SK-N-SH (cell line): Measurements from ENCODE around the gene NOTCH4. TPM values are rescaled to one million over a fixed set of nuclear protein-coding genes. Genes with fewer than 3 reads are reported as not detected.

Source experiments
- CTCF ChIA-PET: fragments of 300-600, 350-600 bp; formaldehyde crosslinking; extraction: SDS; loops from one replicate; lab custom pipeline; 2021; lab: Yijun Ruan, JAX
- POLR2A ChIA-PET: fragments of 350-600 bp; sonication (Branson Sonifier 250); formaldehyde crosslinking; extraction: SDS; loops from one replicate; lab custom pipeline; 2020; ENCODE audit warnings: antibody characterized with exemption, inconsistent platforms; lab: Yijun Ruan, JAX
- DNase-seq: peaks from one replicate; pipeline ENCODE4 v3.0.0; 2012
- H2AFZ ChIP-seq: fragments of 200-600 bp; sonication (generic); 2 replicates; pipeline ENCODE4 v1.8.1; 2016; ENCODE audit warnings: antibody characterized with exemption, mild to moderate bottlenecking, low read depth
- H3F3A ChIP-seq: fragments of 200-600 bp; sonication (generic); replicated peaks from 2 replicates; pipeline ENCODE3; 2016; ENCODE audit warnings: antibody characterized with exemption, mild to moderate bottlenecking; ENCODE audit not compliant: insufficient read depth
- H3K27ac ChIP-seq, 2 experiments: fragments of 200-500 bp in 1 of 2; fragments of 200-600 bp in 1 of 2; sonication (Bioruptor generic) in 1 of 2; sonication (generic), shearing (Covaris generic) in 1 of 2; 2 replicates each; pipeline versions ENCODE4 v1.5.1 to v1.6.1; 2014 to 2016; ENCODE audit warnings: low read depth in 2 of 2, inconsistent platforms in 1 of 2, low read length in 1 of 2, mild to moderate bottlenecking in 1 of 2, mixed read lengths in 1 of 2
- H3K27me3 ChIP-seq: fragments of 200-600 bp; sonication (generic), shearing (Covaris generic); 2 replicates; pipeline ENCODE4 v1.6.1; 2016; ENCODE audit warnings: mixed run types; ENCODE audit not compliant: insufficient read depth
- H3K36me3 ChIP-seq, 2 experiments: fragments of 200-500 bp in 1 of 2; fragments of 200-600 bp in 1 of 2; sonication (Bioruptor generic) in 1 of 2; sonication (generic) in 1 of 2; replicated peaks in 1 of 2; 2 replicates each; pipeline versions ENCODE3 to v1.5.1; 2014 to 2016; ENCODE audit warnings: low read length in 1 of 2, mild to moderate bottlenecking in 1 of 2; ENCODE audit not compliant: insufficient read depth in 2 of 2, control insufficient read depth in 1 of 2
- H3K4me1 ChIP-seq, 2 experiments: fragments of 200-500 bp in 1 of 2; fragments of 200-600 bp in 1 of 2; sonication (Bioruptor generic) in 1 of 2; sonication (generic), shearing (Covaris generic) in 1 of 2; 2 replicates each; pipeline versions ENCODE4 v1.5.1 to v1.6.1; 2014 to 2016; ENCODE audit warnings: low read depth in 1 of 2, low read length in 1 of 2, mixed run types in 1 of 2; ENCODE audit not compliant: insufficient read depth in 2 of 2, control insufficient read depth in 1 of 2
- H3K4me2 ChIP-seq: fragments of 200-600 bp; sonication (generic), shearing (Covaris generic); 2 replicates; pipeline ENCODE4 v1.6.1; 2017; ENCODE audit warnings: mixed run types
- H3K4me3 ChIP-seq, 2 experiments: fragments of 200-500 bp in 1 of 2; fragments of 200-600 bp in 1 of 2; sonication (Bioruptor generic) in 1 of 2; sonication (generic), shearing (Covaris generic) in 1 of 2; 2 replicates each; pipeline versions ENCODE4 v1.5.1 to v1.8.1; 2014 to 2016; ENCODE audit warnings: low read depth in 2 of 2, inconsistent platforms in 1 of 2, low read length in 1 of 2, mild to moderate bottlenecking in 1 of 2, mixed read lengths in 1 of 2, moderate library complexity in 1 of 2
- H3K79me2 ChIP-seq: fragments of 200-600 bp; sonication (generic); 2 replicates; pipeline ENCODE4 v1.8.1; 2017; ENCODE audit warnings: mild to moderate bottlenecking; ENCODE audit not compliant: insufficient read depth
- H3K9ac ChIP-seq: fragments of 200-600 bp; sonication (generic); 2 replicates; pipeline ENCODE4 v1.6.1; 2017; ENCODE audit warnings: mixed run types
- H3K9me2 ChIP-seq: fragments of 200-600 bp; sonication (generic); 2 replicates; pipeline ENCODE4 v1.6.1; 2017; ENCODE audit warnings: mixed run types
- H3K9me3 ChIP-seq: fragments of 200-600 bp; sonication (generic); 2 replicates; pipeline ENCODE4 v1.6.1; 2017; ENCODE audit warnings: mixed run types, mild to moderate bottlenecking, moderate library complexity
- H4K20me1 ChIP-seq: fragments of 200-600 bp; sonication (generic); 2 replicates; pipeline ENCODE4 v1.6.1; 2017; ENCODE audit warnings: mild to moderate bottlenecking, mixed run types; ENCODE audit not compliant: insufficient read depth
- CTCF ChIP-seq: fragments of 200-600 bp; sonication (generic); IDR thresholded peaks from 2 replicates; pipeline ENCODE4 v1.6.1; 2017; ENCODE audit warnings: antibody characterized with exemption, mild to moderate bottlenecking, moderate library complexity
- EZH2phosphoT487 ChIP-seq: fragments of 200-600 bp; sonication (generic); IDR thresholded peaks from 2 replicates; pipeline ENCODE4 v1.6.1; 2017; ENCODE audit warnings: low read depth, mixed run types, mild to moderate bottlenecking, antibody characterized with exemption, moderate library complexity, borderline replicate concordance
- MAX ChIP-seq: IDR thresholded peaks from 2 replicates; pipeline ENCODE4 v1.4.0; 2012; ENCODE audit warnings: low read depth
- MXI1 ChIP-seq: IDR thresholded peaks from 2 replicates; pipeline ENCODE4 v1.6.1; 2012; ENCODE audit warnings: mild to moderate bottlenecking, low read depth, low read length, improper control_type of control experiment
- RAD21 ChIP-seq: IDR thresholded peaks from 2 replicates; pipeline ENCODE4 v1.6.1; 2012; ENCODE audit warnings: mild to moderate bottlenecking, low read length
- RCOR1 ChIP-seq: fragments of 150-350 bp; IDR thresholded peaks from 2 replicates; pipeline ENCODE4 v1.6.1; 2017; ENCODE audit warnings: antibody characterized with exemption, low read length
- RXRA ChIP-seq: IDR thresholded peaks from 2 replicates; pipeline ENCODE4 v1.4.0; 2012; ENCODE audit warnings: low read depth, mild to moderate bottlenecking, borderline replicate concordance
- SIN3A ChIP-seq: IDR thresholded peaks from 2 replicates; pipeline ENCODE4 v1.6.1; 2012; ENCODE audit warnings: low read depth, mild to moderate bottlenecking, low read length, moderate library complexity, borderline replicate concordance
- SMC3 ChIP-seq: IDR thresholded peaks from 2 replicates; pipeline ENCODE4 v1.6.1; 2012; ENCODE audit warnings: low read depth, low read length, improper control_type of control experiment
- WGBS: methylation state at CpG from one replicate; pipeline ENCODE4 v1.1.6; 2017; ENCODE audit warnings: low lambda C conversion rate; 5-methylcytosine and 5-hydroxymethylcytosine counted together
- polyA plus RNA-seq, 3 experiments: library from polyadenylated mRNA; depleted of rRNA; stranded (reverse); fragments of >200 nt; gene quantifications; 2 replicates each; pipeline ENCODE4 v1.2.3, GENCODE V29; 2012
- TF ChIP-seq, protein P1 (sequence below): fragments of 150-350 bp; IDR thresholded peaks from 2 replicates; pipeline ENCODE4 v1.6.1; 2017; ENCODE audit warnings: antibody characterized with exemption, low read length, low read depth, borderline replicate concordance
- TF ChIP-seq, protein P2 (sequence below): IDR thresholded peaks from 2 replicates; pipeline ENCODE4 v1.4.0; 2012; ENCODE audit warnings: low read depth, borderline replicate concordance

The NOTCH4 gene
- polyA plus RNA-seq, 1 of the 3 experiments (the other 2 are of a cell fraction), result 2.5 TPM

GRCh38 chr6:32154514-32155161 lies 69.2 kb downstream of the NOTCH4 start:
- Histone ChIP-seq H3K4me1 (peaks cover 13 to 31% of the 10 kb centered on the region in 2 experiments; a peak in 3 of 4 replicates), H3K27ac (peak overlapping the region; percentile 86 to 95)
- POLR2A ChIA-PET, result interaction anchor here (1.2 kb wide), 1 partner anchor 41 kb away, joined by 5 read pairs; no protein-coding TSS in a partner anchor

More at GRCh38 chr6:32154514-32155161, 69.2 kb downstream of the NOTCH4 start:
- H3K27me3 ChIP-seq, result no peaks in the 10 kb centered on the region
- TF ChIP-seq SIN3A (0 out of 2 replicates have a peak, but pooled peaks have one; percentile 39), RCOR1 (no peak), MXI1 (peak; percentile 62), RAD21 (peak; percentile 75), EZH2phosphoT487 (no peak), RXRA (no peak), SMC3 (peak; percentile 60; the same call in 1 of the 2 replicates), MAX (peak; percentile 62), CTCF (peak; percentile 61)
- TF ChIP-seq, protein P1, sequence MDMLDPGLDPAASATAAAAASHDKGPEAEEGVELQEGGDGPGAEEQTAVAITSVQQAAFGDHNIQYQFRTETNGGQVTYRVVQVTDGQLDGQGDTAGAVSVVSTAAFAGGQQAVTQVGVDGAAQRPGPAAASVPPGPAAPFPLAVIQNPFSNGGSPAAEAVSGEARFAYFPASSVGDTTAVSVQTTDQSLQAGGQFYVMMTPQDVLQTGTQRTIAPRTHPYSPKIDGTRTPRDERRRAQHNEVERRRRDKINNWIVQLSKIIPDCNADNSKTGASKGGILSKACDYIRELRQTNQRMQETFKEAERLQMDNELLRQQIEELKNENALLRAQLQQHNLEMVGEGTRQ, result no peak
- TF ChIP-seq, protein P2, sequence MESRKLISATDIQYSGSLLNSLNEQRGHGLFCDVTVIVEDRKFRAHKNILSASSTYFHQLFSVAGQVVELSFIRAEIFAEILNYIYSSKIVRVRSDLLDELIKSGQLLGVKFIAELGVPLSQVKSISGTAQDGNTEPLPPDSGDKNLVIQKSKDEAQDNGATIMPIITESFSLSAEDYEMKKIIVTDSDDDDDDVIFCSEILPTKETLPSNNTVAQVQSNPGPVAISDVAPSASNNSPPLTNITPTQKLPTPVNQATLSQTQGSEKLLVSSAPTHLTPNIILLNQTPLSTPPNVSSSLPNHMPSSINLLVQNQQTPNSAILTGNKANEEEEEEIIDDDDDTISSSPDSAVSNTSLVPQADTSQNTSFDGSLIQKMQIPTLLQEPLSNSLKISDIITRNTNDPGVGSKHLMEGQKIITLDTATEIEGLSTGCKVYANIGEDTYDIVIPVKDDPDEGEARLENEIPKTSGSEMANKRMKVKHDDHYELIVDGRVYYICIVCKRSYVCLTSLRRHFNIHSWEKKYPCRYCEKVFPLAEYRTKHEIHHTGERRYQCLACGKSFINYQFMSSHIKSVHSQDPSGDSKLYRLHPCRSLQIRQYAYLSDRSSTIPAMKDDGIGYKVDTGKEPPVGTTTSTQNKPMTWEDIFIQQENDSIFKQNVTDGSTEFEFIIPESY, result no peak
- TF ChIP-seq, all 33 proteins: peak for 6
- peak overlapping the region; percentile 94 for H3K4me2 ChIP-seq
- H3K9me3 ChIP-seq, result no peaks in the 10 kb centered on the region
- peaks cover 4% of the 10 kb centered on the region for H3F3A ChIP-seq
- H3K4me3 ChIP-seq, result peak overlapping the region; percentile 75 to 81
- peak; percentile 81 for DNase-seq
- H3K36me3 ChIP-seq, result peaks cover 16 to 22% of the 10 kb centered on the region in 2 experiments
- H3K9me2 ChIP-seq, result no peaks in the 10 kb centered on the region
- peaks cover 19% of the 10 kb centered on the region for H3K79me2 ChIP-seq
- H3K9ac ChIP-seq, result peak overlapping the region; percentile 84
- peak overlapping the region; percentile 87 for H2AFZ ChIP-seq
- 6% methylated on average over 8 of the region's 34 CpGs for WGBS
- CTCF ChIA-PET, result interaction anchor here (0.6 to 1.3 kb wide), 15 partner anchors 10 to 108 kb away, joined by 3 to 30 read pairs (median 4); partner anchors contain the start of genes EGFL8 and FKBPL
- no peaks in the 10 kb centered on the region for H4K20me1 ChIP-seq
